HG03066 (cell line): Measurements from ENCODE around the gene THAP4.

Source experiments
- ATAC-seq: cut with Tn5 transposase; IDR thresholded peaks from one replicate; pipeline ENCODE4 v1.9.1; 2021; ENCODE audit warnings: low read depth; ENCODE audit not compliant: unreplicated experiment

The THAP4 gene

DNA sequence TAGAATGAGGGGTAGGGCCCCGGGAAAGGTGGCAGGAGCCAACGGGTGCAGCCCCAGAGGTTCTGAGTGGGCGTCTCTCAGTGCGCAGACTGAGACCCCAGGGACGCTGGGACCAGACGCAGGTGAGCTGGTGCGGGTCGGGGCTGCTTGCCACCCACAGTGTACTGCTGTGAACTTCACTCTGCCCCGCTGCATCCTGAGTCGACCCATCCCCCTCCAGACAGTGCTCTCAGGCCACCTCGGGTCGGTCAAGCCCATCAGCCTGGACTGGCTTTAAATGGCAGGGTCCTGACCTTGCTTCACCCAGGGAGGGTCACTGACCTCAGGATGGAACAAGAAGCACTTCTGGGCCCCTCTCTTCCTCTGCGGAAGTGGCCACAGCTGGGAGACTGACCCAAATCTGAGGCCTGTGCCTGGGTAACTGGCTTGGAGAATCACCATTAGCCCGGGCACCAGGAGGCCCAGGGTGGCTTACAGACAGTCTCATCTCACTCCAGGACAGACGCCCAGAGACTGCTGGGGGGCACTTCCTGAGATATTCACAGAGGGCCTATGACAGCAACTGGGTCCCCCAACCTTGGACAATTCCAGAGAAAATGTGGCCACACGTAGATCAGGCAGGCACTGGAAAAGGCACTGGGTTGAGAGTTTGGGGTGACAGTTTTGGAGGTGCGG, 102.1 kb downstream of the THAP4 start:
- ATAC-seq = no peak
